Right lobe of liver (tissue), 6 donors: Measurements from ENCODE around the gene DKC1. TPM values are rescaled to one million over a fixed set of nuclear protein-coding genes. Genes with fewer than 3 reads are reported as not detected.

ENCODE experiments used
- ATAC-seq, 4 donors: fragments of 200-7000 bp; cut with Tn5 transposase; one replicate each; pipeline ENCODE4 v1.9.1; 2020; ENCODE audit warnings: mild to moderate bottlenecking in 4 of 4, moderate library complexity in 4 of 4
- DNase-seq, 3 donors: peaks; one replicate each; pipeline ENCODE4 v3.0.0-alpha.2; 2020
- H3K27ac ChIP-seq, 3 donors: fragments of 200-600 bp; one replicate each; pipeline ENCODE4 v1.8.0; 2022
- H3K27me3 ChIP-seq, 2 donors: fragments of 200-600 bp; one replicate each; pipeline ENCODE4 v1.8.0; 2022
- H3K36me3 ChIP-seq, 4 donors: fragments of 200-600 bp; sonication (generic) in 1 of 4; one replicate each; pipeline versions ENCODE4 v1.5.1 to v1.8.0; 2017 to 2022; ENCODE audit warnings: control low read depth in 1 of 4
- H3K4me1 ChIP-seq, 4 donors: fragments of 200-600 bp; sonication (generic) in 1 of 4; one replicate each; pipeline versions ENCODE4 v1.5.1 to v1.8.0; 2017 to 2022; ENCODE audit warnings: control low read depth in 1 of 4
- H3K4me3 ChIP-seq, 3 donors: fragments of 200-600 bp; one replicate each; pipeline ENCODE4 v1.8.0; 2022
- H3K9me3 ChIP-seq, 4 donors: fragments of 200-600 bp; sonication (generic) in 1 of 4; one replicate each; pipeline versions ENCODE4 v1.5.1 to v1.8.0; 2017 to 2022; ENCODE audit warnings: control low read depth in 1 of 4
- CTCF ChIP-seq, 4 donors: fragments of 200-600 bp in 3 of 4; fragments of 450-650 bp in 1 of 4; IDR thresholded peaks; one replicate each; pipeline versions ENCODE4 v1.5.1 to v1.8.0; 2016 to 2022; ENCODE audit warnings: antibody characterized with exemption in 4 of 4, mild to moderate bottlenecking in 2 of 4
- POLR2A ChIP-seq: fragments of 450-650 bp; IDR thresholded peaks from one replicate; pipeline ENCODE4 v1.6.1; 2017; ENCODE audit warnings: antibody characterized with exemption, mild to moderate bottlenecking
- WGBS: methylation state at CpG from one replicate; pipeline ENCODE4 v1.1.6; 2018; ENCODE audit warnings: low coverage, low lambda C conversion rate; ENCODE audit not compliant: insufficient coverage; ENCODE audit errors: missing lambda C conversion rate; 5-methylcytosine and 5-hydroxymethylcytosine counted together
- intact Hi-C, 2 donors: fragments of 100-400 bp; cut with DNase I; formaldehyde crosslinking; loops; one replicate each; pipeline versions ENCODE4 v1.11.2 to v1.14.1; 2022
- total RNA-seq, 6 experiments: library from RNA; depleted of rRNA in 2 of 6; stranded (reverse); fragments of >200 nt in 2 of 6; fragmentation: NEBNext Ultra II Directional in 3 of 6; extraction: Animal tissue kit (Norgen Biotek cat#: 25700) in 3 of 6; gene quantifications; one replicate each; pipeline versions ENCODE4 v1.1.0 to v1.2.4, GENCODE V29; 2016 to 2023
- donor health status: DM: no; HTN: yes; CAD: no.
- donor health status: DM: no; HTN: no; CAD: no.
- donor health status: DM: no; HTN: no; CAD: no.
- donor health status: DM: no; HTN: yes; CAD: no.
- donor health status: DM: no; HTN: yes; CAD: no.

Gene DKC1
- total RNA-seq, 6 experiments from 2014 or later, result 9.7 to 21.2 (median 17.7) TPM

DNA sequence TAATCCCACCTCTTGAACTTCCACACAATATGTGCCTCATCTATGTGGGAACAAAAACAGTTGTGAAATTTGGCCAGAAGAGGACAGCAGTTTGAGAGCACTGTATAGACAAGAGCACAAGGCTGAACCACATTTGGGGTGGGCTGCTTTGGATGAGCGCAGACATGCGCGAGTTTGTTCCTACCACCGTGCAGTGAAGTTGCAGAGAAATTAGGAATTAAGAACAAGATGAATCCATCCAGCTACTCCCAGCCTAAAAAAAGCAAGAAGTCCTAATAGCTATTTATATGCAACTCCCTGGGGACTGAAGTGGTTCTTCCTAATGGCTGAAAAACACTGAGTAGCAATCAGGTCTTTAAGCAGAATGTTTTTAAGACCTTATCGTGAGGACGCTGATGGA lies 12.8 kb upstream of the DKC1 start:
- no peak overlapping the region for H3K4me3 ChIP-seq
- ATAC-seq, result no peak
- TF ChIP-seq CTCF (IDR thresholded peaks at IDR 0.05) (no peak), POLR2A (no peak)
- DNase-seq, result no peak
- peak overlapping the region in 1 of 3 donors; percentile 71 for H3K27ac ChIP-seq
- WGBS, result 18% methylated on average over 6 of the region's 6 CpGs
- intact Hi-C loops, result no loop called here
- H3K27me3 ChIP-seq, result no peaks in the 10 kb centered on the region
- H3K9me3 ChIP-seq, result no peaks in the 10 kb centered on the region
- H3K4me1 ChIP-seq, result no peaks in the 10 kb centered on the region
- H3K36me3 ChIP-seq, result no peaks in the 10 kb centered on the region

DNA sequence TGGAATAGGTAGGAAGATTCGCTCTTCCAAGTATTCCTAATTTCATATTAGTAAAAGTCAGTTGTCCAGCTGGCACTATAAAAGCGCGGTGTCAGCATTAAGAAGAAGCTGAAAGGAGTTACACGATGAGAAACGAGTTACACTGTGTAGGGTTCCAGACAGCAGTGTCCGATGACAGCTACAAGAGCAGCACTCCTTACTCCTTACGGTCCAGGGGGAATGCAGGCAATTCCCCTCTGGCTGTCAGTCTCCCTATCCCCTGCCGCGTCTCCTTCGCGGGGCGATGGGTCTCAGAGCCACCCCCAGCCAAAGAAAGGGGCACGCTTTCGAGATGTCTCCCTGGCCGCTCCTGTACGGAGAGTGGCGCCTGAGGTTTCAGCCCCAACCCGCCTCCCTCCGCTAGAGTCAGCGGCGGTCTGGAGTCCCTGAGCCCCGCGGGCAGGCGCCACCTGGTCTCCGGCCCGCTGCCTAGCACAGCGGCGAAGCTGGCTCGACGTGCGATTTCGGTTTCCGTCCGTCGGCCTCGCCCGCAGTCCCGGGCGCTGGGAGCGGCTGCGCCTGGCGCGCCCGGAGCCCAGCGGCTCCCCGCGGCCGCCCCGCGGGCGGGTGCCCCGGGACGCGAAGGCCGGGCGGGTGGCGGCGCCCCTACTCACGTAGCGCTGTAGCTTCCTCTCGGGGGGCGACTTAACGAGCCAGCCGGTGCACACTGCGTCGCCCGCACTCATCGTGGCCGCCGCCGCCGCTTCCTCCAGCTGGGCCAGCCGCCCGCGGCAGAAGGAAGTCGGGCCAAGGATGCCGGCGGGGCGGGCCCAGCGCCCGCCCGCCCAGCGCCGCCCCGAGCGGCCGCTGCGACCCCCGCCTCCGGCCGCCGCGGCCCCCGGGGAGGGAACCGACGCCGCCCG lies 12.1 kb upstream of the DKC1 start, which contains the start of gene GAB3:
GAB3 (minus strand) TSS at position 777 of the 902 bp plus-strand sequence; CDS start at position 725, 52 bp downstream.
- 22% methylated on average over 25 of the region's 98 CpGs for whole genome bisulfite sequencing
- intact Hi-C loops, result no loop called here
- Histone ChIP-seq H3K4me1 (no peaks in the 10 kb centered on the region), H3K27ac (peak within 1 kb of the TSS in 2 of 3 donors; percentile 64 to 71), H3K27me3 (no peaks in the 10 kb centered on the region), H3K36me3 (no peaks in the 10 kb centered on the region), H3K9me3 (no peaks in the 10 kb centered on the region), H3K4me3 (peak within 1 kb of the TSS; percentile 35 to 41 (median 35))
- TF ChIP-seq CTCF (IDR thresholded peaks at IDR 0.05) (no peak), POLR2A (no peak)
- DNase-seq (peak; percentile 47 to 62 (median 47)), ATAC-seq (peak; percentile 53 to 77 (median 57))

DNA sequence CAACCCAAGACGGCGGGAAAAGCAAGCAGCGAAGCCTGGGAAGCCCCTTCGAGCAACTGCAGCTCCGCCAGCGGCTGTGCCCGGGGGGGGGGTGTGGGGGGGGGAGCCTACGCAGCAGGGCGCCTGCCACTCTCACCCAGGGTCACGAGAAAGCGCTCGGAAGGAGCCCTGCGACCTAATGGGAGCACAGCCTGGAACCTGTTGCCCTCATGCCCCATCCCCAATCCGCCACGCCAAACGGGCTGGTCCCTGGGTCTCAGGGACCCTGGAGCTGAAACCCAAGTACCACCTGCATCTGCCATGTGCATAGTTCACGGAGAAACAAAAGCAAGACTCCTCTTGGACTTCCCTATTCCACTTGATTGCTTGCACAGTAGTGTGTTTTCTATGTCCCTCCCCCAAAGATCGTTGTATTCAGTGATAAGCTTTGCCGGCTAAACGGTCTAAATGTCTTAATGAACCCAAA lies 11.4 kb upstream of the DKC1 start:
- DNase-seq (peak in 1 of 3 donors; percentile 56), ATAC-seq (peak in 2 of 4 donors; percentile 12 to 20)
- H3K27ac ChIP-seq, result peak overlapping the region in 1 of 3 donors; percentile 16
- H3K4me1 ChIP-seq, result no peaks in the 10 kb centered on the region
- peak overlapping the region in 1 of 3 donors; percentile 41 for H3K4me3 ChIP-seq
- 32% methylated on average over 6 of the region's 20 CpGs for WGBS
- intact Hi-C loops, result no loop called here
- TF ChIP-seq POLR2A (no peak), CTCF (IDR thresholded peaks at IDR 0.05) (no peak)
- no peaks in the 10 kb centered on the region for H3K9me3 ChIP-seq
- no peaks in the 10 kb centered on the region for H3K36me3 ChIP-seq
- H3K27me3 ChIP-seq, result no peaks in the 10 kb centered on the region

GRCh38 chrX:154751669-154752271 lies 10.9 kb upstream of the DKC1 start:
- intact Hi-C loops, result no loop called here
- no peaks in the 10 kb centered on the region for H3K27me3 ChIP-seq
- TF ChIP-seq CTCF (IDR thresholded peaks at IDR 0.05) (no peak), POLR2A (no peak)
- no peaks in the 10 kb centered on the region for H3K9me3 ChIP-seq
- H3K4me1 ChIP-seq, result no peaks in the 10 kb centered on the region
- no peak for DNase-seq
- H3K36me3 ChIP-seq, result no peaks in the 10 kb centered on the region
- no peak for ATAC-seq
- no peak overlapping the region for H3K27ac ChIP-seq
- H3K4me3 ChIP-seq, result no peak overlapping the region
- 45% methylated on average over 8 of the region's 9 CpGs for WGBS
